Gastroesophageal sphincter (tissue), 4 donors: Measurements from ENCODE around the gene TUBB4B. TPM values are rescaled to one million over a fixed set of nuclear protein-coding genes. Genes with fewer than 3 reads are reported as not detected.

Experiments
- ATAC-seq: fragments of 150-250 bp; one replicate; pipeline ENCODE4 v1.9.1; 2016; ENCODE audit warnings: mild to moderate bottlenecking, moderate library complexity
- H3K27ac ChIP-seq, 4 donors: fragments of 200-600 bp; sonication (generic) in 3 of 4; 1 replicate in 3 of 4; 2 replicates in 1 of 4; pipeline ENCODE4 v1.5.1; 2016 to 2019
- H3K27me3 ChIP-seq: fragments of 200-600 bp; sonication (generic); one replicate; pipeline ENCODE4 v1.5.1; 2019
- H3K36me3 ChIP-seq, 2 donors: fragments of 200-600 bp; sonication (generic); one replicate each; pipeline ENCODE4 v1.5.1; 2019; ENCODE audit warnings: control low read depth in 1 of 2
- H3K4me1 ChIP-seq, 3 donors: fragments of 200-600 bp; sonication (generic); 1 replicate in 2 of 3; 2 replicates in 1 of 3; pipeline ENCODE4 v1.5.1; 2016 to 2019; ENCODE audit warnings: control low read depth in 2 of 3
- H3K4me3 ChIP-seq, 2 donors: fragments of 200-600 bp; sonication (generic); one replicate each; pipeline ENCODE4 v1.5.1; 2019; ENCODE audit warnings: mild to moderate bottlenecking in 1 of 2, moderate library complexity in 1 of 2
- H3K9me3 ChIP-seq, 3 donors: fragments of 200-600 bp; sonication (generic); one replicate each; pipeline ENCODE4 v1.5.1; 2017 to 2019; ENCODE audit warnings: control low read depth in 2 of 3
- EP300 ChIP-seq: sonication (generic); formaldehyde crosslinking; IDR thresholded peaks from one replicate; pipeline ENCODE4 v1.6.1; 2017; ENCODE audit warnings: antibody characterized with exemption, mild to moderate bottlenecking
- POLR2A ChIP-seq, 2 donors: fragments of 450-650 bp; IDR thresholded peaks; one replicate each; pipeline ENCODE4 v1.6.1; 2017; ENCODE audit warnings: antibody characterized with exemption in 2 of 2, mild to moderate bottlenecking in 2 of 2, moderate library complexity in 1 of 2
- POLR2AphosphoS5 ChIP-seq: sonication (generic); formaldehyde crosslinking; IDR thresholded peaks from one replicate; pipeline ENCODE4 v1.6.1; 2017; ENCODE audit warnings: antibody characterized with exemption
- WGBS, 2 donors: methylation state at CpG; one replicate each; pipeline ENCODE4 v1.1.5; 2018; ENCODE audit warnings: low coverage in 1 of 2; 5-methylcytosine and 5-hydroxymethylcytosine counted together
- total RNA-seq, 4 donors: library from RNA; depleted of rRNA; stranded (reverse); fragments of >200 nt; gene quantifications; one replicate each; pipeline ENCODE4 v1.1.0, GENCODE V29; 2016
- TF ChIP-seq, protein P1 (sequence below), 4 experiments: fragments of 200-600 bp in 2 of 4; fragments of 450-650 bp in 2 of 4; sonication (generic) in 1 of 4; IDR thresholded peaks; one replicate each; pipeline ENCODE4 v1.5.1; 2017 to 2019; ENCODE audit warnings: antibody characterized with exemption in 4 of 4, mild to moderate bottlenecking in 2 of 4, moderate library complexity in 2 of 4

Gene TUBB4B
- total RNA-seq, 4 donors from 2014 or later: 220 to 488 (median 265) TPM

DNA sequence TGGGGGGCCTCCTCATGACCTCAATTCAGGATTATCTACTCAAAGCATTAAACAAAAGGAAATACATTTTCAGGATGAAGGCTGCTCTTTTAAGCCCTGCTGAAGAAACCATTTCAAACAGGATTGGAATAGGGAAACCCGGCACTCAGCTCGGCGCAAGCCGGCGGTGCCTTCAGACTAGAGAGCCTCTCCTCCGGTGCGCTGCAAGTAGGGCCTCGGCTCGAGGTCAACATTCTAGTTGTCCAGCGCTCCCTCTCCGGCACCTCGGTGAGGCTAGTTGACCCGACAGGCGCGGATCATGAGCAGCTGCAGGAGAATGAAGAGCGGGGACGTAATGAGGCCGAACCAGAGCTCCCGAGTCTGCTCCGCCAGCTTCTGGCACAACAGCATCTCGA lies 36.4 kb upstream of the TUBB4B start:
- WGBS, 2 donors: 9 to 14% methylated on average over 6 to 16 of the region's 21 CpGs
- TF ChIP-seq, protein P1, sequence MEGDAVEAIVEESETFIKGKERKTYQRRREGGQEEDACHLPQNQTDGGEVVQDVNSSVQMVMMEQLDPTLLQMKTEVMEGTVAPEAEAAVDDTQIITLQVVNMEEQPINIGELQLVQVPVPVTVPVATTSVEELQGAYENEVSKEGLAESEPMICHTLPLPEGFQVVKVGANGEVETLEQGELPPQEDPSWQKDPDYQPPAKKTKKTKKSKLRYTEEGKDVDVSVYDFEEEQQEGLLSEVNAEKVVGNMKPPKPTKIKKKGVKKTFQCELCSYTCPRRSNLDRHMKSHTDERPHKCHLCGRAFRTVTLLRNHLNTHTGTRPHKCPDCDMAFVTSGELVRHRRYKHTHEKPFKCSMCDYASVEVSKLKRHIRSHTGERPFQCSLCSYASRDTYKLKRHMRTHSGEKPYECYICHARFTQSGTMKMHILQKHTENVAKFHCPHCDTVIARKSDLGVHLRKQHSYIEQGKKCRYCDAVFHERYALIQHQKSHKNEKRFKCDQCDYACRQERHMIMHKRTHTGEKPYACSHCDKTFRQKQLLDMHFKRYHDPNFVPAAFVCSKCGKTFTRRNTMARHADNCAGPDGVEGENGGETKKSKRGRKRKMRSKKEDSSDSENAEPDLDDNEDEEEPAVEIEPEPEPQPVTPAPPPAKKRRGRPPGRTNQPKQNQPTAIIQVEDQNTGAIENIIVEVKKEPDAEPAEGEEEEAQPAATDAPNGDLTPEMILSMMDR (IDR thresholded peaks at IDR 0.05): no peak
- TF ChIP-seq POLR2A (IDR thresholded peaks at IDR 0.05) (no peak), POLR2AphosphoS5 (no peak), EP300 (no peak)
- H3K4me1 ChIP-seq: peaks cover 5 to 66% (median 36%) of the 10 kb centered on the region in 3 donors
- H3K27me3 ChIP-seq: no peaks in the 10 kb centered on the region
- no peaks in the 10 kb centered on the region for H3K9me3 ChIP-seq
- H3K4me3 ChIP-seq: peak overlapping the region; percentile 69 to 98
- peak overlapping the region; percentile 60 to 92 (median 88) for H3K27ac ChIP-seq
- no peak for ATAC-seq
- peaks cover 0 to 17% of the 10 kb centered on the region in 2 donors for H3K36me3 ChIP-seq

DNA sequence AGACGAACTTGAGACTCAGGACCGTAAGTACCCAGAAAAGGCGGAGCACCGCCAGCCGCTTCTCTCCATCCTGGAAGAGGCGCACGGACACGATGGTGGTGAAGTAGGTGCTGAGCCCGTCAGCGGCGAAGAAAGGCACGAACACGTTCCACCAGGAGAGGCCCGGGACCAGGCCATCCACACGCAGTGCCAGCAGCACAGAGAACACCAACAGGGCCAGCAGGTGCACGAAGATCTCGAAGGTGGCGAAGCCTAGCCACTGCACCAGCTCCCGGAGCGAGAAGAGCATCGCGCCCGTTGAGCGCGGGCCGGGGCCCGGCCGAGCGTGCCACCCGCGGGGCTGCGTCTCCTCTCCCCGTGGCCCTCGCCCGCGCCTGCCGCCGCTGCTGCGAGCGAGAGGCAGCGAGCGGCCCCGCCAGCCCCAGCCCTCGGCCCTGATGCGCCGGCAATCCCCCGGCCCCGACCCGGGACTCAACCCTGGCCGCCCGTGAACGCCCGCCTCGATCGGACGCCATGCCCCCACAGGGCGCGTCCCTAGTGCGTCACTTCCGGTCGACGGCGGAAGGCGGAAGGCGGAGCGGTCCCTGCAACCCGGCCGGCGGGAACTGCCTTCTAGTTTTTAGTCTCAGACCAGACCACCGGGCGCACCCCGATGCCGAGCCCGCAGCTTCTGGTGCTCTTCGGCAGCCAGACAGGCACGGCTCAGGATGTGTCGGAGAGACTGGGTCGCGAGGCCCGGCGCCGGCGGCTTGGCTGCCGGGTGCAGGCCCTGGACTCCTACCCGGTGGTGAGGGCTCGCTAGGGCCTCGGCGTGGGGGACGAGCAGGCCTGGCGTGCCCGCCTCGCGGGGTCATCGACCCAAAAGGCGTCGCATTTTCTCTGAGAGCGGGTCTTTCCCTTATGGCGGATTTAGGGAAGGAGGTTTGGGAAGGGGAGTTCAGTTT lies 35.7 kb upstream of the TUBB4B start, which contains the start of the genes NDOR1 and TMEM203:
NDOR1 (plus strand) TSS at position 575 of the 944 bp plus-strand sequence; CDS start at position 653, 78 bp downstream.
TMEM203 (minus strand) TSS at position 523 of the 944 bp plus-strand sequence; CDS start at position 289, 234 bp downstream.
- Histone ChIP-seq H3K4me1 (peaks cover 5 to 64% (median 35%) of the 10 kb centered on the region in 3 donors), H3K4me3 (peak within 1 kb of the TSS; percentile 69 to 98), H3K27ac (peak within 1 kb of the TSS; percentile 60 to 92 (median 88)), H3K27me3 (no peaks in the 10 kb centered on the region), H3K9me3 (no peaks in the 10 kb centered on the region), H3K36me3 (peaks cover 0 to 23% of the 10 kb centered on the region in 2 donors)
- WGBS, 2 donors: 0% methylated on average over 2 of the region's 98 CpGs; no CpG with 5 or more reads in 1 of the 2 donors
- TF ChIP-seq, protein P1 (IDR thresholded peaks at IDR 0.05): peak in 1 of 4 experiments; percentile 19
- TF ChIP-seq POLR2A (IDR thresholded peaks at IDR 0.05): peak; percentile 77 to 83
- TF ChIP-seq POLR2AphosphoS5: peak; percentile 93
- TF ChIP-seq EP300: no peak
- peak; percentile 66 for ATAC-seq

DNA sequence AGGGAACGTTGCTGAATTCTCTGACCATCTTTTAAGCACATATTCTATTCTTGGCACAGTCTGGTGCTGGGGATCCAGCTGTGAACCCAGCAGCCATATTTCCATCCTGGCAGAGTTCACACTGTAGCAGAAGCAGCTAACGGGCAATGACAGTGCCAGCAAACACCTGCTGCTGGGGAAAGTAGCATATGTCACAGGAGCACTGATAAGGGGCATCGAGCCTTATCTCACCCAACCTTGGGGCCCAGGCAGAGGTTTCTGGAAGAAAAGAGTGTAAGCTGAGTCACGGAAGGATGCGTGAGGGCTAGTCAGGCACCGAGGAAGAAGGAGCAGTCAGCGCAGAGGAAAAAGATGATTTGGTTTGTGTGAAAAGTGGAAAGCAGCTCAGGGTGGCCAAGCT lies 34.5 kb upstream of the TUBB4B start:
- Histone ChIP-seq H3K4me3 (peak overlapping the region in 1 of 2 donors; percentile 98), H3K9me3 (no peaks in the 10 kb centered on the region), H3K27me3 (no peaks in the 10 kb centered on the region), H3K27ac (no peak overlapping the region), H3K36me3 (peaks cover 0 to 27% of the 10 kb centered on the region in 2 donors), H3K4me1 (peaks cover 5 to 56% (median 30%) of the 10 kb centered on the region in 3 donors)
- 62 to 78% methylated on average over 6 of the region's 7 CpGs for WGBS, 2 donors
- ATAC-seq: no peak
- TF ChIP-seq EP300 (no peak), POLR2A (IDR thresholded peaks at IDR 0.05) (no peak), POLR2AphosphoS5 (no peak)
- TF ChIP-seq, protein P1 (IDR thresholded peaks at IDR 0.05): no peak

DNA sequence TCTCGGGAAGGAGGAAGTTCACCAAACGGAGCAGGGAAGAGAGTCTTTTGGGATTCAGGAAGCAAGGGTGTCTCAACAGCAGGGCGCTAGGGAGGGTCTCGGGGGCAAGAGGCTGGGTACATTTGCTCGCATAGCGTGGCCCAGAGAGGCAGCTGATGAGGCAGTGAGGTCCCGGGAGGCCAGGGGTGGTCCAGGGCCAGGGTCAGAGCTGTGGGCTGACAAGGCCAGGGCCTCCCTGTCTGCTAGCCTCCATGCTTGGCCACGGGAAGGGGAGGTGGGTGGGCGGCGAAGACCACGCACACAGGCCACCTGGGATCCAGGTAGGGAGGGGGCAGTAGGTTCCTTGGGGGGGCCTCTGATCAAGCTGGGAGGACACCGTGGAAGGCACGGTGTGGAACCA lies 29.6 kb upstream of the TUBB4B start:
- no peaks in the 10 kb centered on the region for H3K27me3 ChIP-seq
- ATAC-seq: no peak
- WGBS, 2 donors: 76 to 82% methylated on average over 2 to 7 of the region's 13 CpGs
- H3K27ac ChIP-seq: no peak overlapping the region
- H3K4me1 ChIP-seq: peaks cover 1 to 13% (median 4%) of the 10 kb centered on the region in 3 donors
- no peak overlapping the region for H3K4me3 ChIP-seq
- H3K36me3 ChIP-seq: peaks cover 0 to 52% of the 10 kb centered on the region in 2 donors
- no peak for TF ChIP-seq EP300
- no peak for TF ChIP-seq POLR2A (IDR thresholded peaks at IDR 0.05)
- no peak for TF ChIP-seq POLR2AphosphoS5
- TF ChIP-seq, protein P1 (IDR thresholded peaks at IDR 0.05): no peak
- no peaks in the 10 kb centered on the region for H3K9me3 ChIP-seq
